Activated CD4-positive, alpha-beta T cell treated with anti-CD3 and anti-CD28 coated beads, Interleukin-10, Interleukin-2, amounts not matched to agents 100 ng/mL and 50 ng/mL, durations not matched to agents 16 hours and 8 hours (primary cell): Measurements from ENCODE around the gene ZNF568.

Experiments used
- DNase-seq: peaks from one replicate; pipeline ENCODE4 v3.0.0-alpha.2; 2020

Gene ZNF568

DNA sequence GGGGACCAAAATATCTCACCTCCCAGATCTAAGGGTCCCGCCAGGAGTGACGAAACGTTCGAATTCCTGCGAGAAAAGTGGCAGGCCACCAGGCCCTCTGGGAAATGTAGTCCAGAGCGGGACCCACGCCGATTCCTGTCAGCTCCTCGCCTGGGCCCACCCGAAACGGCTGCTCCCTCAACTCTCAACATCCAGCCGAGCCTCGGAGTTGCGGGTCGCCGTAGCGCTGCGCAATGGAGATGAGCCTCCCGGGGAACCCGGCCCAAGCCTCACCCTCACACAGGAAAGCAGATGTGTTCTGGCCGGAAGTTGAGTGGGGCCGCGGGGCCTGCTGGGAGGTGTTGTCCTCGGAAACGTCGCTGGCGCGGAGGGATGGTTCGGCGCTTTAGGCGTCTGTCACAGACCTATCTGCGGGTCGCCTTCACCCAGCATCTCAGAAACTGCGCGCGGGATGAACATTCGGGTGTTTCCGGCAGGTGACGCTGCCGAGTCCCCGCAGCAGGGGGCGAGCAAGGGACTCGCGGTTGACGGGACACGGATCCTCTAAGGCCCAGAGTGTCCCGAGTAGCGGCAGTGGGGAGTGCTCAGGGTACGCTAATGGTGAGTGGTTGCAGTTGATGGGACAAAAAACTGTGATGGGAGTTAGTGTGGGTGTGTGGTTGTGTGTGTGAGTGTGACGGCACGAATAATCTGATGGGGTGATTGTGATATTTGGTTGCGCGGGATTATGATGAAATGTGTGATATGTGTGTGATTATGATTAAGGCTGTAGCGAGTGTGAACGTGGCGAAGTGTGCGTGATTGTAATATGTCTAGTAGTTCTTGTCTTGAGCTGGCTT lies at the start of gene ZNF568, which contains the start of gene ZNF829:
Gene ZNF568, plus strand, starts transcription at position 341 of the 839 bp plus-strand sequence. CDS start 6,439 bp downstream, outside the sequence.
Gene ZNF829, minus strand, starts transcription at position 300 of the 839 bp plus-strand sequence. CDS start 1,124 bp downstream, outside the sequence.
- peak; percentile 93 for DNase-seq

DNA sequence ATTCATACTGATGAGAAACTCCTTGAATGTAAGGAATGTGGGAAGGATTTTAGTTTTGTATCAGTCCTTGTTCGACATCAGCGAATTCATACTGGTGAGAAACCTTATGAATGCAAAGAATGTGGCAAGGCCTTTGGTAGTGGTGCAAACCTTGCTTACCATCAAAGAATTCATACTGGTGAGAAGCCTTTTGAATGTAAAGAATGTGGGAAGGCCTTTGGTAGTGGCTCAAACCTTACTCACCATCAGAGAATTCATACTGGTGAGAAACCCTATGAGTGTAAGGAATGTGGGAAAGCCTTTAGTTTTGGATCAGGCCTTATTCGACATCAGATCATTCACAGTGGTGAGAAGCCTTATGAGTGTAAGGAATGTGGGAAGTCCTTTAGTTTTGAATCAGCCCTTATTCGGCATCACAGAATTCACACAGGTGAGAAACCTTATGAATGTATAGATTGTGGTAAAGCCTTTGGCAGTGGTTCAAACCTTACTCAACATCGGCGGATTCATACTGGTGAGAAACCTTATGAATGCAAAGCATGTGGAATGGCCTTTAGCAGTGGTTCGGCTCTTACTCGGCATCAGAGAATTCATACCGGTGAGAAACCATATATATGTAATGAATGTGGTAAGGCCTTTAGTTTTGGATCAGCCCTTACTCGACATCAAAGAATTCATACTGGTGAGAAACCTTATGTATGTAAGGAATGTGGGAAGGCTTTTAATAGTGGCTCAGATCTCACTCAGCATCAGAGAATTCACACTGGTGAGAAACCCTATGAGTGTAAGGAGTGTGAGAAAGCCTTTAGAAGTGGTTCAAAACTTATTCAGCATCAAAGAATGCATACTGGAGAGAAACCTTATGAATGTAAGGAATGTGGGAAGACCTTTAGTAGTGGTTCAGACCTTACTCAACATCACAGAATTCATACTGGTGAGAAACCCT lies 38.9 kb upstream of the ZNF568 start:
- DNase-seq, result no peak

- DNase-seq, result no peak
Measured at GRCh38 chr19:36891768-36892357, 24.3 kb upstream of the ZNF568 start.

DNA sequence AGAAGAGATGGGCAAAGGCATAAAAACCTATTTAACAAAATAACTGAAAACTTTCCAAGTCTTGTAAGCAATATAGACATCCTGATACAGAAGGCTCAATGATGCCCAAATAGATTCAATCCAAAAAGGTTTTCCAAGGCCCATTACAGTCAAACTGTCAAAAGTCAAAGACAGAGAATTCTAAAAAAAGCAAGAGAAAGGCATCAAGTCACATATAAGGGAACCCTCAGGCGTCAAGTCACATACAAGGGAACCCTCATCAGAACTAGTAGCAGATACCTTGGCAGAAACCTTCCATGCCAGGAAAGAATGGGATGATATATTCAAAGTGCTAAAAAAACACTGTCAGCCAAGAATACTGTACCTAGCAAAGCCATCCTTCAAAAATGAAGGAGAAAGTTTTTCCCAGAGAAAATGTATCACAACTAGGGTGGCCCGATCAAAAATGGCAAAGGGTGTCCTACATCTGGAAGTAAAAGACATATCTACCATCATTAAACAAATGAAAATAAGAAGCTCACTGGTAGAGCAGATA lies 21.2 kb upstream of the ZNF568 start:
- DNase-seq, result no peak

DNA sequence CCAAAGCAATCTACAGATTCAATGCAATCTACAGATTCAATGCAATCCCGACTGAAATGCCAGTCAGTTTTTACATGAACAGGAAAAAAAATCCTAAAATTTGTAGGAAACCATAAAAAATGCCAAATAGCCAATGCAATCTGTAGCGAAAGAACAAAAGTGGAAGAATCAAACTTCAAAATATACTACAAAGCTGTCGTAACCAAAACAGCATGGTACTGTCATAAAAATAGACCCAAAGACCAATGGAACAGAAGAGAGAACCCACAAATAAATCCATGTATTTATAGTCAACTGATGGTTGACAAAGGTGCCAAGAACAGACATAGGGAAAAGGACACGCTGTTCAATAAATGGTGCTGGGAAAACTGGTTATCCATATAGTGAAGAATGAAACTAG lies 17.7 kb upstream of the ZNF568 start:
- DNase-seq, result no peak

GRCh38 chr19:36916991-36917390 lies 859 bp downstream of the ZNF568 start:
- no peak for DNase-seq

DNA sequence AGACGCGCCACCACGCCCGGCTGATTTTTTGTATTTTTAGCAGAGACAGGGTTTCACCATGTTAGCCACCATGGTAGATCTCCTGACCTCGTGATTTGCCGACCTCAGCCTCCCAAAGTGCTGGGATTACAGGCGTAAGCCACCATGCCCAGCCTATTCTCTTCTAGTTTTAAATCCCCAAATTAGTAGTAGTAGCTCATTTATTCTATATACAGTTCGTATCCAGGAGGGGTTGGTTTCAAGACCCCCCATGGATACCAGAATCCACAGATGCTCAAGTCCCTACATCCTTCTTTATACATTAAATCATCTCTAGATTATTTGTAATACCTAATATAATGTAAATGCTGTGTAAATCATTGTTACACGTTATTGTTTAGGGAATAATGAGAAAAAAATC lies 2.0 kb downstream of the ZNF568 start:
- DNase-seq, result no peak

- no peak for DNase-seq
Measured at GRCh38 chr19:36931684-36932083, 15.6 kb downstream of the ZNF568 start.

GRCh38 chr19:36939153-36939552 lies 23.0 kb downstream of the ZNF568 start:
- DNase-seq, result no peak

GRCh38 chr19:36950335-36951119 lies 34.4 kb downstream of the ZNF568 start:
- DNase-seq, result no peak

- DNase-seq, result no peak
Measured at GRCh38 chr19:36962346-36962745, 46.2 kb downstream of the ZNF568 start.

- DNase-seq, result no peak
Measured at GRCh38 chr19:36963280-36963679, 47.1 kb downstream of the ZNF568 start.

GRCh38 chr19:36972571-36972970 lies 56.4 kb downstream of the ZNF568 start:
- DNase-seq, result no peak

DNA sequence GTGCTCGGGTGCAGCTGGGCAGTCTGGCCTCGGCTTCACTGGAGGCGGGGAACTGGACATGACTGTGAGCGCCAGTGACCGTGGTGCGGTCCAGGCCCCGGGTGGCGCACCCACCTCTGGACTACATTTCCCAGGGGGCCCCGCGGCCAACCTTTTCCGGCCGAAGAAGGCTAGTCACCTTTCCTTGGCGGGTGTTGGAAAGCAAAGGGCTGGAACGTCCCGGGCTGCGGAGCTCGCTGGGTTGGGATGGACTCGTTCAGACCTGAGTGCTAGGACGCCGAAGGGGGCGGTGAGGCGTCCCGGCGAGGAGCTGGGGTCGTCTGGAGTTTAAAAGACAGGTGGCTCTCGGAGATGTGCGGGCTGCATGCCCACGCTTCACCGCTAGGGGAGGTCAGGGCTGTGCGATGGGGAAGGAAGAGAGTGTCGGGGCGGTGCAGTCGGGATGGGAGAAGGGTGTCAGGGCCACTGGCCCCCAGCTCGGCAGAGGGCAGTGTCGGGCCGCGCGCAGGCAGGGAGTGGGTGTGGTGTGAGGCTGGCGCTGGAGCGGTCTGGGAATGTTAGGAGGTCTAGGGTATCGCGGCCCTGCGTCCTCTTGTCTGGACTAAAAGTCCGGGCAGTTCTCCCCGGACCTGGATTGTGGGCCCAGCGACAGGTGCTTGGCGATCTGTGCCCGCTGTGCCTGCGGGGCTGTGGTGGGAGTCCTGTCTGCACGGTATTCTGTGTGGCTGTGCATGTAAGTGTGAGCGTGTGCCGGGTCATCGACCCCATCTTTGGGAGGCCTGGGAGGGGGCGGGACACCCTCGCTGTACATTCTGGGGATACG lies 57.1 kb downstream of the ZNF568 start:
- DNase-seq, result peak; percentile 77

DNA sequence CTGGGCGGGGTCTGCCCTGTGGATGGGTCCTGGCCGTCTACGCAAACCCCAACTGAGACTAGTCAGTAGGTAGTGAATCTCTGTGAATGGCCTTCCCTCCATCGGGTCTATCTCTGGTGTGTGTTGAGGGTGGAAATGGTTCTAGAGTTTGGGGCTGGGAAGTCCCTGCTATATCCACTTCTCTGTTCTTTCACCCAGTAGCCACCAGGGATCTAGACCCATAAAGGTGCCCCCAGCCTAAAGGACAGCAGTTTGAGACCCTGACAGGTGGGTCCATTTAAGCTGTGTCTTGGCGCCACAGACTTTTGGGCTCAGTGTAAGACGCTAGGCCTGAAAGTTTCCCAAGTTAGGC lies 57.7 kb downstream of the ZNF568 start:
- no peak for DNase-seq

DNA sequence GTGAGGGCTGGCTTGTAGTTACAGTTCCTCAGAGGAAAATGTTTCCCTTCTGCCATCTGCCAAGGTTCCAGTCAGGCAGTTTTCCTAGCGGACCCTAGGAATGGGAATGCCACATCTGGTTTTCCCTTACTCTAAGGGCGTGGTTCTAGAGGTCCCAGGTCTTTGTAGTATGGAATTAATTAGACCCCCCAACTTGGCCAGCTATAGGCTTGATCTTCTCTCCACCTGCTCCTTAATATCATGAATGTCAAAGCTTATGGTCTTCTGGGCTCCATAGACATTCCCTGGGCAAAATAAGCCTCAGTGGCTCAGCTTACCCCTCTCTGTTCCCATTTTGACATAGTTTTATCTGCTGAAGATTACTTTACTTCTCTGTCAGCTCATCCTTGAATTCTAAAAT lies 70.0 kb downstream of the ZNF568 start:
- DNase-seq, result no peak

- no peak for DNase-seq
Measured at GRCh38 chr19:36986601-36987000, 70.5 kb downstream of the ZNF568 start.

- DNase-seq, result no peak
Measured at GRCh38 chr19:36987091-36987490, 71.0 kb downstream of the ZNF568 start.

DNA sequence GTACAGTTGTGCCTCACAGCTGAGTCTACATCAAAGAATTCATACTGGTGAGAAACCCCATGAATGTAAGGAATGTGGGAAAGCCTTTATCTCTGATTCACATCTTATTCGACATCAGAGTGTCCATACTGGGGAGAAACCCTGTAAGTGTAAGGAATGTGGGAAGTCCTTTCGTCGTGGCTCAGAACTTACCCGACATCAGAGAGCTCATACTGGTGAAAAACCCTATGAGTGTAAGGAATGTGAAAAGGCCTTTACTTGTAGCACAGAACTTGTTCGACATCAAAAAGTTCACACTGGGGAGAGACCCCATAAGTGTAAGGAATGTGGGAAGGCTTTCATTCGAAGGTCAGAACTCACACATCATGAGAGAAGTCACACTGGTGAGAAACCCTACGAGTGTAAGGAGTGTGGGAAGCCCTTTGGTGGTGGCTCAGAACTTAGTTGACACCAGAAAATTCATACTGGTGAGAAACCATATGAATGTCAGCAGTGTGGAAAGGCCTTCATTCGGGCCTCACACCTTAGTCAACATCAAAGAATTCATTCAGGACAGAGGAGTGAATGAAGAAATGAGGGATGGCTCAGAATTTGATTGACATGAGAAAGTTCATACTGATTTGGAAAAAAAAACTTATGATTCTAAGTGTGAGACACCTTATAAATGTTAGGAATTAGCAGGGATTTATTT lies 81.2 kb downstream of the ZNF568 start:
- no peak for DNase-seq

GRCh38 chr19:36997843-36998235 lies 81.7 kb downstream of the ZNF568 start:
- DNase-seq, result no peak

DNA sequence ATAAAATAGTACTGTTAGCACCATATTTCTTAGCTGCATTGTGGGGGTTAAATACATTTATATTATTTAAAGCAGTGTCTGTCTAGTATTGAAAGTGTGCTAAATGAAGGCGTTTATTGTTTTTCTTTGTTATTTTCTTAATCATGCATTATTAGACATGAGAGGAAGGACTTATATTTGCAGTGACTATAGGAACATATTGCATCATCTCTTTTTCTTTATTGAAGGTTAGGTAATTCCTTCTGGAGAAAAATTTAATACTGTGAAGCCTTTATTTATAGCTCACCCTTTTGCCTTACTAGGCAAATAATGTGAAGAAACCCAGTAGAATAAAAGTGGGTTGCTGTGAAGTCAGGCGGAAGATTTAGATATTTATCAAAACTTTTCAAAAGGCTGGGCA lies 83.2 kb downstream of the ZNF568 start:
- no peak for DNase-seq
